T-helper 1 cell treated with Interleukin-12 subunit alpha and Interleukin-12 subunit beta and Interleukin-4 antibody, amounts not matched to agents 30 ng/mL and 1 ng/mL, for 36 hours (primary cell): ENCODE measurements around the gene IER2. TPM values are rescaled to one million over a fixed set of nuclear protein-coding genes. Genes with fewer than 3 reads are reported as not detected.

Experiments used
- intact Hi-C: fragments of 100-400 bp; cut with micrococcal nuclease; formaldehyde crosslinking; loops from one replicate; pipeline ENCODE4 v1.15.1; 2024
- total RNA-seq: library from RNA; stranded (reverse); gene quantifications from 2 replicates; pipeline ENCODE4 v1.2.3, GENCODE V29; 2022

IER2 gene
- total RNA-seq, 1 donor from 2014 or later = 248 TPM

DNA sequence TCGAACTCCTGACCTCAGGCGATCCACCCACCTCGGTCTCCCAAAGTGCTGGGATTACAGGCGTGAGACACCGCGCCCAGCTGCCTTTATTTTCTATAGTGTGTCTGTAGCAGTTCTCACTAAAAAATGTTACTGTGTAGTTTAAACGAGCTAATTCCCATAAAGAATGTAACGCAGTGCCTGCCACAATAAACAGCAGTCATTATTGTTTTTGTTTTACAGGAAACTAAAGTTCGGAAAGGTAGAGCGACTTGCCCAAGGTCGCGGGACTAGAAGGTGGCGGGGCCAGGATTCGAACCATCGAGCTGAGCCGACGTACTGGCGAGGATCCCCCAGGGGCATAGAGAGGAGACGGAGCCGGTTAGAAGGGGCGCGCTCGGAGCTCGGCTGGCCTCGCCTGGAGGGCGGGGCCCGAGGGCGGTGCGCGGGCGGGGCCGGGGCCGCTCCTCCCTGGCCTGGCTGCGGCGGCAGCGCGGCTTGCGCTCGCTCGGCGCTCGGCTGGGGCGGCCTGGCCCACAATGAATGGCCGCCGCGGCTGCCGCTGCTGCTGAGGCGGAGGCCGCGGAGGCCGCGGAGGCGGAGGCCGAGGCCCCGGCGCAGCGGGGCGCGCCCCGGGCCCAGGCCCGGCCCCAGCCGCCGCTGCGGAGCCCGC lies 32.3 kb upstream of the IER2 start, which contains the start of gene NACC1:
Gene NACC1 (plus strand): TSS at position 493 of the 652 bp plus-strand sequence. CDS start 16,944 bp downstream, outside the sequence.
- intact Hi-C loops = loop anchor here (1.0 to 2.0 kb wide), 4 partner anchors 14 to 173 kb away; partner anchors contain the start of genes IER2, RAD23A and STX10

DNA sequence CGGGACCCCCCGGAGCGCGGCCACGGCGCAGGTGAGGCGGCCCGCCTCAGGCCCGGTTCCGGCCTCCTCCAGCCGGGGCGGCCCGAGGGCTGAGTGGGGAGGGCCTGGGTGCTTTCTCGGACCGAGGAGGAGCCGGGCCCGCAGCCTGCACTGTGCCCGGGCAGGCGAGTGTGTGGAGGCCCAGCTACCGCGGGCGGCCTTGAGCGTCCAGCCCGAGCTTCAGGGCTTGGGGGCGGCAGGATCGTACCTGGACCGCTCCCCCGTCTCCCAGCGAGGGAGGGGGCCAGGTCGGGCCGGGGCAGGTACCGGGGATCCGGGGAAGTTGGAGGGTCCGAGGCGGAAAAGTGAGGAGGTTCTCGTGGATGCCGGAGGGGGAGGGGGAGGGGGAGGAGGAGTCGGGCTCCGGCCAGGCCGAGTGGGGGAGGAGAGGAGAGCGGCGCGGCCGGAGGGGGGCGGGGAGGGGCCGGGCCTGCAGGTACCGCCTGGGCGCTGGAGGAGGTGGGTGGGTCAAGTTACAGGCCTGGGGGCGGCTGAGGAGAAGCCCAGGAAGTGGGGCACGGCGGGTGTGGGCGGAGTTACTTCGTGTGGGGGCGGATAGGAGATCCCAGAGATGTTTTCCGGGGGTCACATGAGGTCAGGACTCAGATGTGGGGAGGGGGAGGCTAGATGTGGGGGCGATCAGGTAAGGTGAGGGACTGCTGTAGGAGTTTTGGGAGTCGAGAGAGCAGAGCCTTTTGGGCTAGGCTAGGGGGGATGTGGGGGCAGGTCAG lies 31.6 kb upstream of the IER2 start:
- intact Hi-C loops = loop anchor here (1.0 kb wide), 2 partner anchors 14 to 32 kb away; partner anchors contain the start of genes IER2 and STX10

DNA sequence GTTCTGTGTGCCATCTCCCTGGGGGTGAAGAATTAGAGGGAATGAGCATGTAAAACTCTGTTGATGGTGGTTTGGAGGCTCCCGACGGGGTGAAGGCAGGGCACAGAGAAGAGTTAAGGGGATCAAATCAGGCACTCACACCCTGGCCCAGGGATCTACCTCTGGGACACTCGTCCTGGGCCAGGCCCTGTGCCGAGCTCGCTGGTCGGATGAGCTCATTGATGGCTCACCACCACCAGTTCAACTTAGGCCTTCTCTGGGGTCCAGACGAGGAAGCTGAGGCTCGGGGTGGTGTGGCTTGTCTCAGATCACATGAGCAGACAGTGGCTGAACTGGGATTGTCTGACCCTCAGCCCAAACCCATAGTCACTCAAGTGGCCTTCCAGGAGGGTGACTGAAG lies 30.6 kb upstream of the IER2 start:
- intact Hi-C loops = no loop called here

DNA sequence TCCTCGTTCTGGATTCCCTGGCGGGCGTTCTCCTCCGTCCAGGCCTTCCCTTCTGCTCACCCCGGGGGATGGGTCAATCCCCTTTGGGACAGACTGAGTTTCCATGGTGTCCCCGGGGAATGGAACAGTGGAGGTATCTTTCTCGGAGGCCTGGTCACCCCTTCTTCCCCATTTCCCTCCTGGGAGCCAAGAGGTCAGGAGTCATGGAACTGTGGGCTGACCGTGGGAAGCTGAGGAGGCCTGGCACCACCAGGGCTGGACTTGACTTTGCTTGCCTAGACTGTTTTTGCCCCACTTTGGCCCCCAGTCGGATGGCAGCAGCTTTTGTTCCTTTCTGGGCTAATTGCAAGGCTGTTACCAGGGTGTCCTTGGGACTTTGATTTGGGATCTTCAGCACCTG lies 30.2 kb upstream of the IER2 start:
- intact Hi-C loops = no loop called here

DNA sequence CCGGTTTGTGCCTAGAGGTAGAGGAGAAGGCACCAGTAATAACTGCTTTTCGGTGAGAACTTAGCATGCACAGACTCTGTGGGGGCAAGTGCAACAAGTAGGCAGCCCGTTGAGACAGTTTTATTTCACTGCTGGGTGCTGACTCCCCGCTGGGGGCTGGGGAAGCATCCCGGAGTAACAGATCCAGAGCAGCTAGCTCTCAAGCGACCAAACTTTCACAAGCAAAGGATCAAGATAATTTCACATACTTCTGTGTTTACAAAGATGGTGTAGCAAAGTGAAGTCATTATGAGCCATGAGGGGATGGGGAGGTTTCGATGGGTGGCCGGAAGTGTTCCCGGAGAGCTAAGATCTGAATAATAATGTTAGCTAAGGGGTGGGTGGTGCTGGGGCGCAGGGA lies 29.4 kb upstream of the IER2 start:
- intact Hi-C loops = no loop called here

DNA sequence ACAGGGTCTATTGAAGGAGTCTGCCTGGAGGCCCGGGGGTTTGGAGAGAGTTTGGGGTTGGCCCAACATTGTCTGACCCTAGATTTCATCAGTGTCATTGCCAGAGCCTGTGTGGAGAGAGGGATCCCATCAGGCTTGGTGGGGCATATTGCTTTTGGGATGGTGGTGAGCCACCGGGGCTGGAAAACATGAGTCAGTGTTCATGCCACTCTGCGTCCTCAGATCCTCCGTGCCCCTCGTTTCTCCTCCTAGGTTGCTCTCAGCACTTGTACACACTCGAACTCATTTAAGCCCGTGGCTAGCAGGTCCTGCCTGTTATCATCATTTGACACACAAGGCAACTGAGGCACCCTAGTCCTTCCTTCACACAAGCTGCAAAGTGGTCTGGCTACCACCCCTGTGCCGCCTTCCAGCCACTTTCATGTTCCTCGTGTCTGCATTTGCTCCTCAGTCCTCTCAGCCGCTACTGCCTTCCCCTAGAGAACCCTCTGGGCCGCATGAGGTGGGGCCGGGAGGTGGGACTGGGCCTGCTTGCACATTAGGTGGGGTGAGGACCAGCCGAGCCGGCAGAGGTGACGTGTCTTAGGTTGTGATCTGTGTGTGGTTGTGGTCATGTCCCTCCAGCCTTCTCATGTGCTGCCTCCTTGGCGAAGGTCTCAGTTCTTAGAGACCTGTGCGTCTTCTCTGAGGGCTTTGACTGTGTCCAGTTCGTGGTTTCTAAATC lies 28.5 kb upstream of the IER2 start:
- intact Hi-C loops = no loop called here

DNA sequence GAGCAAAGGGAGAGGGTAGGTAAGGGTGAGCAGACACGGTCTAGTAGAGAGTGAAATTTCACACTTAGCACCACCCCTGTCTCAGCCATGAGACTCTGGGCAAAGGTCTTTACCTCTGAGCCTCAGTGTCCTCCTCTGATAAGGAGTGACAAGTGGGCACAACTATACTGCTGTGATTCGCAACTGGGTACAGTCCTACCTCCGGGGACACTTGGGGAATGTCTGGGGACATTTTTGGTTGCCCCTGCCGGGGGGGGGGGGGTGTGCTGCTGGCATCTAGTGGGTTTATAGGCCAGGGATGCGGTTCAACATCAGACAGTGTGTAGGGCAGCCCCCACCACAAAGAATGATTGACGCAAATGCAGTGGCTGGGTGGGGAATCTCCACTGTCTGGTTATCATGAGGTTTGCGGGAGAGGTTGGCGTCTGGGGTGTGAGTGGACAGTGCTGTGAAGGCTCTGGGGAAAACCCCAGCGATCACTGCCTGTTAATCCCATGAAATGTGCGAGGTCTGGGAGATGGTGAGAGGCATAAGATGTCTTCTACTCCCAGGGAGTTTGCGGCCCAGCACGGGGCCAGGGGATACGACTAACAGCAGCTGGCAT lies 27.8 kb upstream of the IER2 start:
- intact Hi-C loops = no loop called here

DNA sequence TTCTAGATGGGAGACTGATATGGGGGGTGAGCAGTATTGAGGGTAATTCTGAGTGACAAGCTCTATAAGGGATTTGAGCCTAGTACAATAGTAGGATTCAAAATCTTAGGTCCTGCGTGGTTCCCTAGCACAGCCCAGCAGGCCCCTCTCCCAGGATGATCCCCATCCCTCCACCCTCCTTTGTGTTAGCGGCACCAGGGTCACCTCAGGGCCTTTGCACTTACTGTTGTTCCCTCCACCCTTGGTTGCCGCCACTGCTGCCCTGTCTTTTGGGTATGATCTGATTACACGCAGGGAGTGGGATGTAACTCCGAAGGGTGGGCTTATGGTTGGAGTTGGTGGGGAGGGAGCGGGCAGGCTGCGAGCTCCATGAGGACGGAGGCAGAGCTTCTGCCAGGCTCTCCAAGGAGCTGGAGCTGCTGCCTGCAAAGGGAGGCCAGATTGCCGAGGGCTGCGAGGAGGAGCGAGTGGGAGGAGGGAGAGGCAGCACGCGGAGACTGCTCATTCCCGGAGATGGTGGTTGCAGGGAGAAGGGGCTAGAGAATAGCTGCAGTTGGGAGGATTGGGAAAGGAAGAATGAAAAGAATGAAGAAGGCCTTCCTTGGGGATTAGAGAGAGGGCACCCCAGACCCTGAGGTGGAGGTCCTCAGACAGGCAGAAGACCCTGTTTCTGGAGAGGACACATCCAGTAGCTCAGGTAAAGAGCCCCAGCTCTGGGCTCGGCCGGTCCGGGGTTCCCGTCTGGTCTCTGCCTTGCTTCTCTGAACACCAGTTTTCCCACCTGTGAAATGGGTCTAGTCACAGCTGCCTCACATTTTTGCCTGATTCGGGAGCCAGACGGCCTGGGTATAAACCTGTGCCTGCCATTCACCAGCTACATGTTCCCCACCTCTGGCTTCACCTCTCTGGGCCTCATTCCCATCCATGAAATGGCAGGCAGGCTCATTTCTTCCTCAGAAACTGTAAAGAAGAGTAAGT lies 26.9 kb upstream of the IER2 start:
- intact Hi-C loops = no loop called here

DNA sequence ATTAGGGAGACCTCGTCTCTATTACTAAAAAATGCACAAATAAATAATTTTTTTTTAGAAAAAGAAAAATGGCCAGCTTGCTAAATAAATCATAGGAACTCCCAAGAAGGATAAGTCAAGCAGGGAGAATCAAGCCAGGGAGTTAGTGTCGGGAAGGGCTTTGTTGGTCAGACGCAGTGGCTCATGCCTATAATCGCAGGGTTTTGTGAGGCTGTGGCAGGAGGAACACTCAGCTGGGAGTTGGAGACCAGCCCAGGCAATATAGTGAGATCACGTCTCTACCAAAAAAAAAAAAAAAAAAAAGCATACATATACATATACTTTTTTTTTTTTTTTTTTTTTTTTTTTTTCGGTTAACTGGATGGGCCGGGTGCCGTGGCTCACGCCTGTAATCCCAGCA lies 23.2 kb upstream of the IER2 start:
- intact Hi-C loops = no loop called here

DNA sequence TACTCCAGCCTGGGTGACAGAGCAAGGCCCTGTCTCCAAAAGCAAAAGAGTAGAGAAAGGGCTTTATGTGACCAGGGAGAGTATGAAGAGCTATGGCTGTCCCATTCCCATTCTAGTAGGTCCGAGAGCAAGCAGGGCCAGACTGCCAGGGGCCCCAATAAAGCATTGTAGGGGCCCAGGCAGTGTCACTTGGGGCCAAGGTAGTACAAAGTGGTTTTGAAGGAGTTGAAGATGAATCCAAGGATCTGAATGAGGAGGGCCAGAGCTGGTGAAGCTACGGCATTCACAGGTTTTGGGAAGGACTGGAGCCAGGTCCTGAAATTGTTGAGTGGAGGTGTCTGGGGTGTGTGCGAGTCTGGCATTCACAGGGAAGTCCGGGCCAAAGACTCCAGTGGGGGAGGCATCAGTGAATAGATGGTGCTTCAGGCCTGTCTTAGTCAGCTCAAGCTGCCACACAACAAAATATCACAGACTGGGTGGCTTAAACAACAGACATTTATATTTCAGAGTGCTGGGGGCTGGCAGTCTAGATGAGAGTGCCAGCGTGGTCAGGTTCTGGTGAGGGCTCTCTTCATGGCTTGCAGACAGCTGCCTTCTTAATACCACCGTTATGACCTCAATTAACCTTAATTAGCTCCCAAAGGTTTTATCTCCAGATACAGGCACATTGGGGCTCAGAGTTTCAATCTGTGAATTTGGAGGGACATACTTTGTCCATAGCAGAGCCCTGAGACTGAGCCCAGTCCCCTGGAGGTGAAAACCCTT lies 22.2 kb upstream of the IER2 start:
- intact Hi-C loops = no loop called here

DNA sequence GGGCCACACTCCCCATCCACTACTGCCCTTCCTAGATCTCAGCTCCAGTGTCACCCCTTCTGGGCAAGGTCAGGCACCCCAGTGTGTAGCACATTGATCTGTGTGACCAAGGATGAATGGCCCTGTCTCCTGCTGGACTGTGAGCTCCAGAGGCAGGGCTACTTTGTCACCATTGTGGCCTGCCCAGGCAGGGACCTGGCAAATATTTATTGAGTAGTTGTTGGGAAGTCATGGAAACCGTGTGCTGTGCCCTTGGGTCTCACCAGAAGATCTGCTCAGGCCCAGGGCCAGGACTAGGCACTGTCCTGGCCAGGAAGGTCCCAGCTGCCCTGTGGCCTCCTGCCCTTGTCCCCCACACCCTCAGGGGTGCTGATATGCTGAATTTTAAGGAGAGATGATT lies 21.6 kb upstream of the IER2 start:
- intact Hi-C loops = no loop called here

DNA sequence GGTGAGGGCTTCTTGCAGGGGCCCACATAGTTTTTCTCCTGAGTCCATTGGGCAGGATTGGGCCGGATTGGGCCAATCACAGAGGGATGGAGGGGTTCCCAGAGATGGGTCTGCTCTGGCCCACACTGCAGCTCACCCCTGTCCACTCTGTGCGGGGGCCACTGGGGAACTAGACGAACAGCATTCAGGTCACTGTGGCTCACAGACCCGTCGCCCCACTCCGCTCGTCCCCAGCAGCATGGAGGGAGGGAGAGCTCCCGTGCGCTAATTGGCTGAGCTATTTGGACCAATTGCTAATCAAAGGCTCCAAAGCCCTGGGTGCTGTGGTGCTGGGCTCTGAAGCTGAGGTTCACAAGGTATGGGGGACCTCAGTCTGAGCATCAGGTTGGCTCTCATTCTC lies 20.8 kb upstream of the IER2 start:
- intact Hi-C loops = no loop called here

DNA sequence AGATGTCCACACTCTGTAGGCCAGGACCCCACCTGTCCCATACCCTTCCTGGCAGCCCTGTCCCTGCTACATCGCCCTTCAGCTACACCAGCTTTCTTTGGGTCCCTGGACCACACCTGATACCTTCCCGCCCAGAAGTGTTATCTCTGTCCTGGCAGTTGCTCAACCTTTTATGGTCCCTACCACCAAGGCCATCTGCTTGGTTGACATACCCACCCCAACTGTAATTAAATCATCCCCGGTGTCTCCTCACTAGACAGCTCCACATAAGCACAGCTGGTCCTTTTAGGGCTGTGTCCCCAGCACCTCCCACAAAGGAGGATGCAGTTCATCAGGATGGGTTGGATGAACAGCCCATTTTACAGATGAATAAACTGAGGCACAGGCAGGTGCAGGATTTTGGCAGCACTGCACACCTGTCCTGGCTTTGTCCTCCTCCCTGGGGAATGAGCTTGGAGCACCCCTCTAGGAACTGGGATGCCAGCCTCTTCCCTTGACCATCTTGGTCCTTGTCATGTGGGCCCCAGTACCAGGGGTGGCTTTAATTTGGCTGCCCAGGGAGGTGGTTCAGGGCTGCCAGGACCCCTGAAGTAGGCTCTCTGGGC lies 19.2 kb upstream of the IER2 start:
- intact Hi-C loops = no loop called here

DNA sequence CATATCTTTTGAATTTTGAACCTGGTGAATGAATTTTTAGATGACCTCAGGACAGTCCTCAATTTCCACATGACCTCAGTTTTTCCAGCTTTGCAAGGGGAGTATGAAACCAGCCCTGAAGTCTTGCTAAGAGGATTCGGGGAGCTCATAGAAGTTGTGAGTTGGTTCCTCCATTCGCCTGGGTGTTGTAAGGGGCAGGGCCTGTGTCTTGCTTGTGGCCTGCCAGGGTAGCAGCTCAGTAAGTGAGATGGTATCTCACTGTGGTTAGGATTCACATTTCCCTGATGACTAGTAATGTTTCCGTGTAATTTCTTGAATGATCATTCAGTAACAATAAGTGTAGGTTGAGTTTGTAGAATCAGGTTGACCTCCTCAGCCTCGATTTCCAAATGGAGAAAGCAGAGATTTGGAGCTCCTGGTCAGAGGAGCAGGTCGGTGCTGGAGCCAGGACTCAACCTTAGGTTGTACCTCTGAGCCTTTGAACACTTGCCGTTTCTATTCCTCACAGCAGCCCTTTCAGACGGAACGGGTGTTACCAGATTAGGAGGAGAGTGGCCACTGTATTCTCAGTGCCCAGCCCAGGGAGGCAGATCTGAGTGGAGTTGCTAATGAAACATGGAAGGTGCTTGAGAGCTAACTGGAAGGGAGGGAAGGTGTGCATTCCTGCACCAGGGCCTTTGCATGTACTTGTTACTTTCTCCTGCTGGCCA lies 17.6 kb upstream of the IER2 start:
- intact Hi-C loops = loop anchor here (1.0 kb wide), 2 partner anchors 14 to 18 kb away; partner anchors contain the start of genes IER2, NACC1 and STX10

DNA sequence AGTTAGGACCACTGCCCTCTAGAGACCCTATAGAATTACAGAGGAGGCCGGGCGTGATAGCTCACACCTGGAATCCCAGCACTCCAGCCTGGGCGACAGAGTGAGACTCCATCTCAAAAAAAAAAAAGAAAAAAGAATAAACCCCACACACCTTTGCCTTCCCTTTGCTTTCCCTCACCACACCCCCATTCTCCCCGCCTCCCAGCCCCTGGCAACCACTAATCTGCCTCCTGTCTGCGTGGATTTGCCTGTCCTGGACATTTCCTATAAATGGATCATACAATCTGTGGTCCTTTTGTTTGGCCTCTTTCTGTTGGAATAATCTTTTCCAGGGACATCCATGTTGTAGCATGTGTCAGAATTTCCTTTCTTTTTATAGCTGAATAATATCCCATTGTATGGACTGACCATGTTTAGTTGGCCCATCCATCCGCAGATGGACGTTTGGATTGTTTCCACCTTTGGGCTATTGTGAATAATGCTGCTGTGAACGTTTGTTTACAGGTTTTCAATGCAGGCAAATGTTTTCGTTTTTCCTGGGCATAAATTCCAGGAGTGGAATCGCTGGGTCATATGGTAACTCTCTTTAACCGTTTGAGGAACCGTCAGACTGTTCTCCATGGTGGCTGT lies 16.9 kb upstream of the IER2 start:
- intact Hi-C loops = no loop called here

DNA sequence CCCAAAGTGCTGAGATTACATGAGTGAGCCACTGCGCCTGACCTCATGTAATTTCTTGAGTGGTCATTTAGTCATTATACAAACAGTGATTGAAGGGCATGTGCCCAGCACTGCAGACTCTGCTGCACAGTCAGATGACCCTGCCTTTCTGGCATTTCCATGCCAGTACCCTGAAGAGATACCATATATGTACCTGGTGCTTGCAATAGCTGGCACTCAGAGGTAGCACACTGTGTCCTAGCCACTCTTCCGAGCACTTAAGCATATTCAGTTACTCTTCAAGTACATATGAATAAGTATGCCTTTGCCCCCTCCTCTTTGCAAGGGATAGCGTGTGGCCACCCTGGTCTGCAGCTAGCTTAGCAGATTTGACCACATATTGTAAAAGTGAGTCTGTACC lies 15.6 kb upstream of the IER2 start:
- intact Hi-C loops = no loop called here

DNA sequence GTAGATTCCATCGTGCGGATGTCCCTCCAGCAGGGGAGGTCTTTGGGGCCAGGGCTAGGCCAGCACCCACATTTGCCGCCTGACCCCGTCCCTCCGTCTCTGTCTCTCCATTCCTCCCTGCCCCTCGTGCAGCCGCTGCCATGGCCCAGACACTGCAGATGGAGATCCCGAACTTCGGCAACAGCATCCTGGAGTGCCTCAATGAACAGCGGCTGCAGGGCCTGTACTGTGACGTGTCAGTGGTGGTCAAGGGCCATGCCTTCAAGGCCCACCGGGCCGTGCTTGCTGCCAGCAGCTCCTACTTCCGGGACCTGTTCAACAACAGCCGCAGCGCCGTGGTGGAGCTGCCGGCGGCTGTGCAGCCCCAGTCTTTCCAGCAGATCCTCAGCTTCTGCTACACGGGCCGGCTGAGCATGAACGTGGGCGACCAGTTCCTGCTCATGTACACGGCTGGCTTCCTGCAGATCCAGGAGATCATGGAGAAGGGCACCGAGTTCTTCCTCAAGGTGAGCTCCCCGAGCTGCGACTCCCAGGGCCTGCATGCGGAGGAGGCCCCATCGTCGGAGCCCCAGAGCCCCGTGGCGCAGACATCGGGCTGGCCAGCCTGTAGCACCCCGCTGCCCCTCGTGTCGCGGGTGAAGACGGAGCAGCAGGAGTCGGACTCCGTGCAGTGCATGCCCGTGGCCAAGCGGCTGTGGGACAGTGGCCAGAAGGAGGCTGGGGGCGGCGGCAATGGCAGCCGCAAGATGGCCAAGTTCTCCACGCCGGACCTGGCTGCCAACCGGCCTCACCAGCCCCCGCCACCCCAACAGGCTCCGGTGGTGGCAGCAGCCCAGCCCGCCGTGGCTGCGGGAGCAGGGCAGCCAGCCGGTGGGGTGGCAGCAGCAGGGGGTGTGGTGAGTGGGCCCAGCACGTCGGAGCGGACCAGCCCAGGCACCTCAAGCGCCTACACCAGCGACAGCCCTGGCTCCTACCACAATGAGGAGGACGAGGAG lies 14.8 kb upstream of the IER2 start:
- intact Hi-C loops = no loop called here
